K562 (cell line): ENCODE data around the gene WDR88. TPM values are rescaled to one million over a fixed set of nuclear protein-coding genes. Genes with fewer than 3 reads are reported as not detected.

Source experiments
- CBX5 ChIP-seq: IDR thresholded peaks from 2 replicates; pipeline ENCODE4 v1.6.1; 2014; ENCODE audit warnings: low read depth, borderline replicate concordance
- TEAD1 ChIP-seq, 2 experiments: fragments of 450-650 bp in 1 of 2; sonication (generic) in 1 of 2; formaldehyde crosslinking; IDR thresholded peaks; 2 replicates each; pipeline versions ENCODE4 v1.4.0 to v1.8.0; 2020 to 2022; ENCODE audit warnings: mild to moderate bottlenecking in 2 of 2, missing genetic modification reagents in 1 of 2
- XRCC4 ChIP-seq: IDR thresholded peaks from one replicate; pipeline ENCODE4 v1.6.1; 2011; ENCODE audit not compliant: insufficient read depth, insufficient read length; ENCODE audit errors: extremely low read depth
- ZFP30 ChIP-seq: fragments of 250-450 bp; sonication (Bioruptor Pico); IDR thresholded peaks from 2 replicates; pipeline ENCODE4 v1.8.0; 2022; ENCODE audit warnings: moderate library complexity, mild to moderate bottlenecking, inconsistent platforms, borderline replicate concordance
- ZKSCAN8 ChIP-seq: fragments of 200-800 bp; sonication (Bioruptor generic); IDR thresholded peaks from 2 replicates; pipeline ENCODE4 v1.6.1; 2016; ENCODE audit warnings: missing genetic modification characterization, missing compliant biosample characterization
- ZNF133 ChIP-seq: fragments of 250-450 bp; sonication (Bioruptor Pico); IDR thresholded peaks from 2 replicates; pipeline ENCODE4 v1.4.0; 2020; ENCODE audit warnings: mild to moderate bottlenecking
- ZNF324 ChIP-seq: fragments of 250-450 bp; sonication (Bioruptor Pico); IDR thresholded peaks from 2 replicates; pipeline ENCODE4 v1.4.0; 2020; ENCODE audit warnings: mild to moderate bottlenecking
- polyA plus RNA-seq, 8 experiments: library from polyadenylated mRNA; depleted of rRNA in 4 of 8; stranded (reverse) in 5 of 8; unstranded in 3 of 8; fragments of >200 nt; fragmentation: Nextera tagmentation in 2 of 8; fragmentation: Illumina TruSeq in 1 of 8; extraction: Ambion mirVana in 2 of 8; extraction: Trizol in 1 of 8; gene quantifications; 2 replicates each; pipeline versions ENCODE4 v1.2.1 to v1.2.3, GENCODE V29; 2011 to 2014; ENCODE audit warnings: inconsistent platforms in 1 of 8, missing spikeins in 1 of 8
- total RNA-seq, 7 experiments: library from RNA; depleted of rRNA in 6 of 7; stranded (reverse); fragments of >200 nt in 6 of 7; fragmentation: Illumina TruSeq in 2 of 7; extraction: Trizol in 2 of 7; gene quantifications; 2 replicates each; pipeline versions ENCODE4 v1.2.1 to v1.2.3, GENCODE V29; 2011 to 2021; ENCODE audit warnings: low replicate concordance in 1 of 7
- TF ChIP-seq, protein P1 (sequence below), 2 experiments: fragments of 450-650 bp; formaldehyde crosslinking in 1 of 2; IDR thresholded peaks; 2 replicates each; pipeline versions ENCODE4 v1.4.0 to v1.6.1; 2014 to 2020; ENCODE audit warnings: mild to moderate bottlenecking in 2 of 2, borderline replicate concordance in 1 of 2, low read depth in 1 of 2
- TF ChIP-seq, protein P2 (sequence below), 2 experiments: IDR thresholded peaks; 2 replicates each; pipeline ENCODE4 v1.6.1; 2012; ENCODE audit warnings: improper control_type of control experiment in 2 of 2, low read depth in 2 of 2, low read length in 2 of 2, borderline replicate concordance in 1 of 2
- TF ChIP-seq, protein P3 (sequence below): sonication (generic); formaldehyde crosslinking; IDR thresholded peaks from 2 replicates; pipeline ENCODE4 v1.8.0; 2023; ENCODE audit warnings: missing genetic modification reagents, mild to moderate bottlenecking, borderline replicate concordance

WDR88 gene
- total and polyA plus RNA-seq, 9 of the 15 experiments (the other 6 are each of a cell fraction or from before 2014, with no cell fraction given): 0.03 to 0.04 TPM; not detected in 7

DNA sequence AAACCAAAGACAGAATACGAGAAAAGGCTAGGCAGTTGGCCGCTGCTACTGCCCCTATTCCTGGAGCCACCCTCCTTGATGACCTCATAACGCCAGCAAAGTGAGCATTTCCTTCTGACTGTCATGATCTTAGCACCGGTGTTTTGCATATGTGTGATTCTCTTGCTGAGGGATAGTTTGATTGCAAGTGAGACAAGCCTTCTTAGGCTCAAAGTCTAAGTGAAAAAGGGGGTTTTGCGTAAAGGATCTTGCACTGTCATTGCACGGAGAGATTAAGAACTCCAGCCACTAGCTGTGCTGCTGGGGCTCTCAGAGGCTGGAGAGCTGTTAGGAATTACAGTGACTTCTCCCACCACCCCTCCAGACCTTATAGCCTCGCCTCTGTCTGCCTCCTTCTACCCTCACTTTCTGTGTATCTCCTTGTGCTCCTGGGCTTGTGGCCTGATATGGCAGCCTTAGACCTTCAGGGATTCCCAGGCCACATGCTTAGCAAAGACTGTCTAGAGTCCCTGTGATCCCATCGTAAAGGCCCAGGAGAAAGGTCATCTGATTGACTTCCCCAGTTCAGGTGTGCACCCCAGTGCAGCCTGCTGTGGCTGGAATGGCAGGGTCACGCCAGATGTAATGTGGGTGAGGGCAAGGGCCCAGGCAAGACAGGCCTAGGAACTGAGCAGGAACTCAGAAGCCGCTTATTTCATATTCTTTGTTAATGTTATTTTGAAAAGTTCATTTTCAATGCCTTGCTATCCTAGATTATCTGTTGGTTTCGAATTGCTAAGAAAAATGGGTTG lies 38.3 kb upstream of the WDR88 start (continued):
- TF ChIP-seq ZFP30: no peak
- no peak for TF ChIP-seq CBX5
- TF ChIP-seq, protein P1, sequence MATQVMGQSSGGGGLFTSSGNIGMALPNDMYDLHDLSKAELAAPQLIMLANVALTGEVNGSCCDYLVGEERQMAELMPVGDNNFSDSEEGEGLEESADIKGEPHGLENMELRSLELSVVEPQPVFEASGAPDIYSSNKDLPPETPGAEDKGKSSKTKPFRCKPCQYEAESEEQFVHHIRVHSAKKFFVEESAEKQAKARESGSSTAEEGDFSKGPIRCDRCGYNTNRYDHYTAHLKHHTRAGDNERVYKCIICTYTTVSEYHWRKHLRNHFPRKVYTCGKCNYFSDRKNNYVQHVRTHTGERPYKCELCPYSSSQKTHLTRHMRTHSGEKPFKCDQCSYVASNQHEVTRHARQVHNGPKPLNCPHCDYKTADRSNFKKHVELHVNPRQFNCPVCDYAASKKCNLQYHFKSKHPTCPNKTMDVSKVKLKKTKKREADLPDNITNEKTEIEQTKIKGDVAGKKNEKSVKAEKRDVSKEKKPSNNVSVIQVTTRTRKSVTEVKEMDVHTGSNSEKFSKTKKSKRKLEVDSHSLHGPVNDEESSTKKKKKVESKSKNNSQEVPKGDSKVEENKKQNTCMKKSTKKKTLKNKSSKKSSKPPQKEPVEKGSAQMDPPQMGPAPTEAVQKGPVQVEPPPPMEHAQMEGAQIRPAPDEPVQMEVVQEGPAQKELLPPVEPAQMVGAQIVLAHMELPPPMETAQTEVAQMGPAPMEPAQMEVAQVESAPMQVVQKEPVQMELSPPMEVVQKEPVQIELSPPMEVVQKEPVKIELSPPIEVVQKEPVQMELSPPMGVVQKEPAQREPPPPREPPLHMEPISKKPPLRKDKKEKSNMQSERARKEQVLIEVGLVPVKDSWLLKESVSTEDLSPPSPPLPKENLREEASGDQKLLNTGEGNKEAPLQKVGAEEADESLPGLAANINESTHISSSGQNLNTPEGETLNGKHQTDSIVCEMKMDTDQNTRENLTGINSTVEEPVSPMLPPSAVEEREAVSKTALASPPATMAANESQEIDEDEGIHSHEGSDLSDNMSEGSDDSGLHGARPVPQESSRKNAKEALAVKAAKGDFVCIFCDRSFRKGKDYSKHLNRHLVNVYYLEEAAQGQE (IDR thresholded peaks at IDR 0.05; ENCODE audit: borderline replicate concordance): no peak
- TF ChIP-seq, protein P1 (CRISPR knock-in tag; IDR thresholded peaks at IDR 0.05; ENCODE audit: low read depth): no peak
- no peak for TF ChIP-seq XRCC4
- no peak for TF ChIP-seq ZNF324 (CRISPR knock-in tag)
- TF ChIP-seq TEAD1 (CRISPR knock-in tag; IDR thresholded peaks at IDR 0.05): no peak
- TF ChIP-seq, protein P2, sequence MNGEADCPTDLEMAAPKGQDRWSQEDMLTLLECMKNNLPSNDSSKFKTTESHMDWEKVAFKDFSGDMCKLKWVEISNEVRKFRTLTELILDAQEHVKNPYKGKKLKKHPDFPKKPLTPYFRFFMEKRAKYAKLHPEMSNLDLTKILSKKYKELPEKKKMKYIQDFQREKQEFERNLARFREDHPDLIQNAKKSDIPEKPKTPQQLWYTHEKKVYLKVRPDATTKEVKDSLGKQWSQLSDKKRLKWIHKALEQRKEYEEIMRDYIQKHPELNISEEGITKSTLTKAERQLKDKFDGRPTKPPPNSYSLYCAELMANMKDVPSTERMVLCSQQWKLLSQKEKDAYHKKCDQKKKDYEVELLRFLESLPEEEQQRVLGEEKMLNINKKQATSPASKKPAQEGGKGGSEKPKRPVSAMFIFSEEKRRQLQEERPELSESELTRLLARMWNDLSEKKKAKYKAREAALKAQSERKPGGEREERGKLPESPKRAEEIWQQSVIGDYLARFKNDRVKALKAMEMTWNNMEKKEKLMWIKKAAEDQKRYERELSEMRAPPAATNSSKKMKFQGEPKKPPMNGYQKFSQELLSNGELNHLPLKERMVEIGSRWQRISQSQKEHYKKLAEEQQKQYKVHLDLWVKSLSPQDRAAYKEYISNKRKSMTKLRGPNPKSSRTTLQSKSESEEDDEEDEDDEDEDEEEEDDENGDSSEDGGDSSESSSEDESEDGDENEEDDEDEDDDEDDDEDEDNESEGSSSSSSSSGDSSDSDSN (IDR thresholded peaks at IDR 0.05; ENCODE audit: borderline replicate concordance in 1 of 2, low read depth in 2 of 2, low read length in 2 of 2): 0 out of 4 replicates have a peak, but pooled peaks of 1 of the 2 experiments have one; percentile 23
- no peak for TF ChIP-seq ZKSCAN8
- TF ChIP-seq, protein P3, sequence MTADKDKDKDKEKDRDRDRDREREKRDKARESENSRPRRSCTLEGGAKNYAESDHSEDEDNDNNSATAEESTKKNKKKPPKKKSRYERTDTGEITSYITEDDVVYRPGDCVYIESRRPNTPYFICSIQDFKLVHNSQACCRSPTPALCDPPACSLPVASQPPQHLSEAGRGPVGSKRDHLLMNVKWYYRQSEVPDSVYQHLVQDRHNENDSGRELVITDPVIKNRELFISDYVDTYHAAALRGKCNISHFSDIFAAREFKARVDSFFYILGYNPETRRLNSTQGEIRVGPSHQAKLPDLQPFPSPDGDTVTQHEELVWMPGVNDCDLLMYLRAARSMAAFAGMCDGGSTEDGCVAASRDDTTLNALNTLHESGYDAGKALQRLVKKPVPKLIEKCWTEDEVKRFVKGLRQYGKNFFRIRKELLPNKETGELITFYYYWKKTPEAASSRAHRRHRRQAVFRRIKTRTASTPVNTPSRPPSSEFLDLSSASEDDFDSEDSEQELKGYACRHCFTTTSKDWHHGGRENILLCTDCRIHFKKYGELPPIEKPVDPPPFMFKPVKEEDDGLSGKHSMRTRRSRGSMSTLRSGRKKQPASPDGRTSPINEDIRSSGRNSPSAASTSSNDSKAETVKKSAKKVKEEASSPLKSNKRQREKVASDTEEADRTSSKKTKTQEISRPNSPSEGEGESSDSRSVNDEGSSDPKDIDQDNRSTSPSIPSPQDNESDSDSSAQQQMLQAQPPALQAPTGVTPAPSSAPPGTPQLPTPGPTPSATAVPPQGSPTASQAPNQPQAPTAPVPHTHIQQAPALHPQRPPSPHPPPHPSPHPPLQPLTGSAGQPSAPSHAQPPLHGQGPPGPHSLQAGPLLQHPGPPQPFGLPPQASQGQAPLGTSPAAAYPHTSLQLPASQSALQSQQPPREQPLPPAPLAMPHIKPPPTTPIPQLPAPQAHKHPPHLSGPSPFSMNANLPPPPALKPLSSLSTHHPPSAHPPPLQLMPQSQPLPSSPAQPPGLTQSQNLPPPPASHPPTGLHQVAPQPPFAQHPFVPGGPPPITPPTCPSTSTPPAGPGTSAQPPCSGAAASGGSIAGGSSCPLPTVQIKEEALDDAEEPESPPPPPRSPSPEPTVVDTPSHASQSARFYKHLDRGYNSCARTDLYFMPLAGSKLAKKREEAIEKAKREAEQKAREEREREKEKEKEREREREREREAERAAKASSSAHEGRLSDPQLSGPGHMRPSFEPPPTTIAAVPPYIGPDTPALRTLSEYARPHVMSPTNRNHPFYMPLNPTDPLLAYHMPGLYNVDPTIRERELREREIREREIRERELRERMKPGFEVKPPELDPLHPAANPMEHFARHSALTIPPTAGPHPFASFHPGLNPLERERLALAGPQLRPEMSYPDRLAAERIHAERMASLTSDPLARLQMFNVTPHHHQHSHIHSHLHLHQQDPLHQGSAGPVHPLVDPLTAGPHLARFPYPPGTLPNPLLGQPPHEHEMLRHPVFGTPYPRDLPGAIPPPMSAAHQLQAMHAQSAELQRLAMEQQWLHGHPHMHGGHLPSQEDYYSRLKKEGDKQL: no peak
- TF ChIP-seq ZNF133 (CRISPR knock-in tag): no peak
